GM21390 (cell line): ENCODE data around the gene RASL11A.

Source experiments
- ATAC-seq: cut with Tn5 transposase; IDR thresholded peaks from one replicate; pipeline ENCODE4 v1.9.1; 2021; ENCODE audit not compliant: unreplicated experiment

Gene RASL11A

DNA sequence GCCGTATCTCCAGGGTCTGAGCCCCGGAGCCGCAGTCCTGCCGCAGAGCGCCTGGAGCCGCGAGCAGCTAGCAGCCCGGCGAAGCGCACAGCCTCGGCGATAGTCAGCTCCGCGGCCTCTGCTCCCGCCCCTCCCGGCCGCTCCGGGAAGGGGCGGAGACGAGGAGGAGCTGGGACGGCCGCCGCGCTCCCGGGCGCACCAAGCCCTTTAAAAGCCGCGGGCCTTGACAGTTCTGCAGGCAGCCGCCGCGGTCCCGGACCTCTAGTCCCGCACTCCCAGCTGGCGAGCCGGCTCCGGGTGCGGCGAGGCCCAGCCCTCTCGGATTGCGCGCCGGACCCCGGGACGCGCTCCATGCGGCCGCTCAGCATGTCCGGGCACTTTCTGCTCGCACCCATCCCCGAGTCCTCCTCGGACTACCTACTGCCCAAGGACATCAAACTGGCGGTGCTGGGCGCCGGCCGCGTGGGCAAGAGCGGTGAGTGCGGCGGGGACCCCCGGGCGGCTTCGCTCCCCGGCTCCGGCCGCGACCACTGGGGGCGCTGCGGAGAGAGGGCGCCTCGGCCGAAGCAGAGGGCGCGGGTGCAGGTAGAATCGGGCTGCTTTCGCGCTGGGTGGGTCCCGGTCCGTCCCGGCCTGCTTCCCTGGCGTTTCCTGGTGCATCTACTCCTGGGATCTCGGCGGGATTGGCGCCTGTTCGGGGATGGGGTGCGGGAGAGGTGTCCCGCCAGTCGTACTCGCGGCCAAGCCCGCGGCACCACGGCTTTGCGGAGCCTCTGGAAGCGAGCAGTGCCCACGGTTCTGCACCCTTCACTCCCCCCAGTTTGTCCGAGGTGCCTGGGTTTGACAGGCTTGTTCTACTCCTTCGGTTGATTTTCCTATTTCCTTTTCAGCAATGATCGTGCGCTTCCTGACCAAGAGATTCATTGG is at the start of gene RASL11A:
Gene RASL11A, plus strand, starts transcription at position 237 of the 927 bp plus-strand sequence. Its CDS starts 115 bp downstream, at position 352.
- peak; percentile 89 for ATAC-seq

DNA sequence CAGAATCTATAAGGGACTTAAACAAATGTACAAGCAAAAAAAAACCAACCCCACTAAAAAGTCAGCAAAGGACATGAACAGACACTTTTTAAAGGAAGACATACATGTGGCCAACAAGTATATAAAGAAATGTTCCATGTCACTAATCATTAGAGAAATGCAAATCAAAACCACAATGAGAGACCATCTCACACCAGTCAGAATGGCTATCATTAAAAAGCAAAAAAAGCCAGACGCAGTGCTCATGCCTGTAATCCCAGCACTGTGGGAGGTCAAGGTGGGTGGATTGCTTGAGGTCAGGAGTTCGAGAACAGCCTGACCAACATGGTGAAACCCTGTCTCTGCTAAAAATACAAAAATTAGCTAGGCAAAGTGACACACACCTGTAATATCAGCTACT is 48.5 kb upstream of the RASL11A start:
- peak; percentile 53 for ATAC-seq

GRCh38 chr13:27226991-27227390 is 43.6 kb upstream of the RASL11A start:
- ATAC-seq, result no peak

- ATAC-seq, result no peak
Observed at GRCh38 chr13:27228131-27228530, 42.5 kb upstream of the RASL11A start.

- no peak for ATAC-seq
Observed at GRCh38 chr13:27229642-27230041, 41.0 kb upstream of the RASL11A start.

GRCh38 chr13:27233964-27234363 is 36.7 kb upstream of the RASL11A start:
- ATAC-seq, result no peak

- no peak for ATAC-seq
Observed at GRCh38 chr13:27236478-27236877, 34.2 kb upstream of the RASL11A start.

DNA sequence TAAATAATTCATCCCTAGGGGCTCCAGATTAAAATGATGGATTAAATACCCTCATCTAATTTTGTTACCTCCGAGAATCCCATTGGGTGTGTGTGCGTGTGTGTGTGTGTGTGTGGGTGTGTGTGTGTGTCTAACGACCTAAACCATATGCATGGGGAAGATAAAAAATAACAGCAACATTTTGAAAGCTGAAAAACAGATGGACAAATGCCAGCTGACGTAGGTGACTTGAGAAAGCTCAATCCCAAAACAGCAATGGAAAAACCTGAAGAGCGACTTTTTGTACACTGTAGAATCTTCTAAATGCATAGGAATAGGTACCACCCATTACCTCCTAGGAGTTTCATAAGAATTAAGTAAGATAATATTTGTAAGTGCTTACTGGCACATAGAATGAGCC is 27.9 kb upstream of the RASL11A start:
- ATAC-seq, result no peak

DNA sequence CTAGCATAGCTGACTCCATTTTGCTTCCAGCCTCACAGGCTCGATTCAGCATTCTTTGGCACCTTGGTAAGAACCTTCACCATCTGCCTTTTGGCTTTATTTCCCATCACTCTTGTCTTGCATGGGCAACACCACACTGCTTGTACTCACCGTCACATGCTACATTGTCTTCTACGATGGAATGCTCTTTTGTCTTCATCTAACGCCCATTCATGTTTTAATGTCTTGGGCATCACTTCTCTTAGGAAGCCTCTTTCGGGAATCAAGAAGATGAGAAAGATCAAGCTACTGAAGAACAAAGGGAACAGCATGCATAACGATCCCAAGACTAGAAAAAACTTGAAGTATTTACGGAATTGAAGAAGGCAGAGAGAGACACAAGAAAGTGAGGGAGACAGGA is 25.0 kb upstream of the RASL11A start:
- ATAC-seq, result no peak

GRCh38 chr13:27250833-27251165 is 19.8 kb upstream of the RASL11A start:
- peak; percentile 5 for ATAC-seq

DNA sequence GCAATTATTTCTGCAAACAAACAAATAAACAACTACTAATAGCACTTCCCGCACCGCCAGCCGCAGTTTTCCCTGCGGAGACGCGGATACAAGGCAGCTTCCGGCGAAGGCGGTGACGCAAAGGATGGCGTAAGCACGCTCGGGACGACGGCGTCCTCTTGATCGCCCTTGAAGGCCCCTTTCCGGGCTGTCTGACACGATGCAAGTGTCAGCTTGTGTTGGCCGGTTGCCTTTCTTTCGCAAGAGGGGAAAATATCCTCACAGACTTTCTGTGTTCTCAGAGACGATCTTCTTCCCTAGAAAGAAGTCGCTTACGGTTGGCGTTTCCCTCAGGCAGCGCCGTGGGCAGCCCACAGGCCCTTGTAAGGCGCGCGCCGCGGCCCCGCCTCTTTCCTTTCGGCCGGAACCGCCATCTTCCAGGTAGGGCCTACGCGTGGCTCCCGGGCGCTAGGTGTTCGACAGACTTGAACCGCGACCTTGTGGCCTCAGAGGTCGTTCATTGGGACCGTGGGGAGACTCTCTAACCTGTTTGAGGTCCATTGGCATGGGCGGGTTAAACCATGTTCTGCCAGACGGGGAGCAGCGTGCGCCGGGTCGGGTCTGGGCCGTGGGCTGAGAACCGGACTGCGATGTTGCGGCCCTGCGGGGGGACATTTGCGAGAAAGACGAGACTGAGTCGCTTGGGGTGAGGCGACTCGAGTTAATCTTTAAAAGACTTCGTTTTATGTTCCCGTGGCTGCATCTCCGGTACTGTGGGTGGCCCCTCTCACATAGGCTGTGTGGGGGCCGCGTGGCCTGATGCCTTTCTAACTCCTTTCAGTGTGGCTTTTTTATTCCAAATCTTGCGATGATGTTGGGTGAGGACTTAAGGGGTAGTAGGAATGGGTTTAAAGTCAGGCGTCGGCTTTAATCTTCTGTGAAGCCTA is 19.2 kb upstream of the RASL11A start, which contains the start of gene RPL21:
Gene RPL21, plus strand, starts transcription at position 393 of the 926 bp plus-strand sequence. CDS start 2,219 bp downstream, outside the sequence.
- peak; percentile 91 for ATAC-seq

GRCh38 chr13:27252467-27252866 is 18.2 kb upstream of the RASL11A start:
- no peak for ATAC-seq

DNA sequence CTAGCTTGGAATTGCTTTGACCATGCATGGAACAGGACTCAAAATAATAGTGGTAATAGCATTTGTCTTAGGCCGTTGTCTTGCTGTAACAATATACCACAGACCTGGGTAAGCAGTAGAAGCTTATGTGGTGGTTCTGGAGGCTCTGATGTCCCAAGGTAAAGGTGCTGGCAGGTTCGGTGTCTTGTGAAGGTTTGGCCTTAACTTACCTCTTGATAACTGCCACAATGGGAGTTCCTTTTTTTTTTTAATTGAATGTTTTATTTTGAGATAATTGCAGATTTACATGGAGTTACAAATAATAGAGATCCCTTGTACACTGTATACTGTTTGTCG is 13.4 kb upstream of the RASL11A start:
- no peak for ATAC-seq

DNA sequence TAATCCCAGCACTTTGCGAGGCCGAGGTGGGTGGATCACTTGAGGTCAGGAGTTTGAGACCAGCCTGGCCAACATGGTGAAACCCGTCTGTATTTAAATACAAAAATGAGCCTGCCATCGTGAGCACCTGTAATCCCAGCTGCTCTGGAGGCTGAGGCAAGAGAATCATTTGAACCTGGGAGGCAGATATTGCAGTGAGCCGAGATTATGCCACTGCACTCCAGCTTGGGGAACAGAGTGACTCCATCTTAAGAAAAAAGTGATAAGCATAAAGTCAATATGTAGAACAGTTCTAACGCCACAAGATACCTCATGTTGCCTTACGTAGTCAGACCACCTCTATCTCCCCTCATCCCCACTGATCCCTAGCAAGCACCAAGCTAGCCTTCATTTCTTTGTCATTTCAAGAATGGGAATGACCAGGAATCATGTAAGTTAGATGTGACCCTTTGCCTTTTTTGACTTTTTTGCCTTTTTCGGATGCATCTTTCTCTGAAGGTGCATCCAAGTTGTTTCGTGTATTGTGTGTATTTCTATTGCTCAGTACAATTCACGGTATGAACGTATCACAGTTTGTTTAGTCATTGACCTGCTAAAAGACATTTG is 12.9 kb upstream of the RASL11A start:
- no peak for ATAC-seq

- ATAC-seq, result no peak
Observed at GRCh38 chr13:27258637-27259386, 11.8 kb upstream of the RASL11A start.

GRCh38 chr13:27259831-27260230 is 10.8 kb upstream of the RASL11A start:
- no peak for ATAC-seq

DNA sequence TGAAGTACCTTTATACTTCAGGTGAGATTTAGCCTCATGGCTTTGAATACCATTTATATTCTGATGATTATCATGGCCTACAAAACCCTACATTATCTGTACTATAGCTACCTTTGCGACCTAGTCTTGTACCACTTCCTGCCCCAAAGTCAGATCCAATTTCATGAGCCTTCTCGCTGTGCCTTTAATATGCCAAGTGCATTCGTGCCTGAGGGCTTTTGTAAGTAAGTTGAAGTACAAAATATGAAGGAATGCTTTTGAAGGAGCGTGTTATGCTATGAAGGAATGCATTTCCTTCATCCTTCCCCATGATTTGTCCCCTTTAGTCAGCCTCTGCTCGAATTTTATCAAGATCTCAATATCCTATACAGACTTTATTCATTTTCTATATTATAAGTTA is 9.2 kb upstream of the RASL11A start:
- ATAC-seq, result no peak

DNA sequence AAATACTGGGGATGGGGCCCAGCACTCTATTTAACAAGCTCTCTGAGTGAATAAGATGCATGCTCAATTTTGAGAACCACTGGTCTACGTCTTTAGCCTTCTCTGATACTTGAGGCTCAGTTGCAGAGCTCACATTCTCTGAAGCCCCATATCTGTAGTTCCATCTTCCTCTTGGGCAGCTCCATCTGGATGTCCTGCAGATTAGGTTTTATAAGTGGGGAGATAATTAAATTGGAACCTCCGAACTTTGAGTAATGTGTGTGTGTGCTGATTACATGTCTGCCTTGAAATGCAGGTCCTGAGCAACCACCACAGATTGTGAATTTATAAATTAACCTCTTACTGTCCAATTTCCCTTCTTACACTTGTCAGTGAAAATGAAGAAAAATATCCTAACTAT is 7.2 kb upstream of the RASL11A start:
- no peak for ATAC-seq

- ATAC-seq, result no peak
Observed at GRCh38 chr13:27264181-27264580, 6.4 kb upstream of the RASL11A start.

DNA sequence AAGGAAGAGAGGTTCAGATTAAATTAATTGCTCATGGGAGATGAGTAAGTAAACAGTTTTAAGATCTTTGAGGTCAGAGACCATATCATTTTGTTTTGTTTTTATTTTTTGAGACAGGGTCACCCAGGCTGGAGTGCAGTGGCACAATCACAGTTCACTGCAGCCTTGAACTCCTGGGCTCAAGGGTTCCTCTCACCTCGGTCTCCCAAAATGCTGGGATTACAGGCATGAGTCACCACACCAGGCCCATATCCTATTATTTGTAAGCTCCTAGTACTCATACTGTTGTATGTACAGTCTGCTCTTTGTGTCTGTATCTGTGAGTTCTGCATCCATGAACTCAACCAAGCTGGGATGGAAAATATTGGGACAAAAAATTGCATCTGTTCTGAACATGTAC is 6.0 kb upstream of the RASL11A start:
- no peak for ATAC-seq

- no peak for ATAC-seq
Observed at GRCh38 chr13:27266917-27267316, 3.7 kb upstream of the RASL11A start.
